IPS-15b (cell line): ENCODE data around the gene TIMM50.

Experiments
- H3K27me3 ChIP-seq: one replicate; pipeline ENCODE4 v1.6.1; 2013; ENCODE audit warnings: low read length; ENCODE audit not compliant: control insufficient read depth, insufficient read depth
- H3K36me3 ChIP-seq: one replicate; pipeline ENCODE4 v1.6.1; 2013; ENCODE audit warnings: low read length; ENCODE audit not compliant: control insufficient read depth, insufficient read depth
- H3K4me1 ChIP-seq: one replicate; pipeline ENCODE4 v1.6.1; 2013; ENCODE audit warnings: mild to moderate bottlenecking, low read length; ENCODE audit not compliant: control insufficient read depth, insufficient read depth
- H3K4me3 ChIP-seq: one replicate; pipeline ENCODE4 v1.5.1; 2013; ENCODE audit warnings: low read depth, low read length
- H3K9ac ChIP-seq: one replicate; pipeline ENCODE4 v1.6.1; 2013; ENCODE audit warnings: low read depth, mild to moderate bottlenecking, low read length
- H3K9me3 ChIP-seq: one replicate; pipeline ENCODE4 v1.6.1; 2013; ENCODE audit warnings: mild to moderate bottlenecking, low read length; ENCODE audit not compliant: control insufficient read depth, insufficient read depth

The TIMM50 gene

DNA sequence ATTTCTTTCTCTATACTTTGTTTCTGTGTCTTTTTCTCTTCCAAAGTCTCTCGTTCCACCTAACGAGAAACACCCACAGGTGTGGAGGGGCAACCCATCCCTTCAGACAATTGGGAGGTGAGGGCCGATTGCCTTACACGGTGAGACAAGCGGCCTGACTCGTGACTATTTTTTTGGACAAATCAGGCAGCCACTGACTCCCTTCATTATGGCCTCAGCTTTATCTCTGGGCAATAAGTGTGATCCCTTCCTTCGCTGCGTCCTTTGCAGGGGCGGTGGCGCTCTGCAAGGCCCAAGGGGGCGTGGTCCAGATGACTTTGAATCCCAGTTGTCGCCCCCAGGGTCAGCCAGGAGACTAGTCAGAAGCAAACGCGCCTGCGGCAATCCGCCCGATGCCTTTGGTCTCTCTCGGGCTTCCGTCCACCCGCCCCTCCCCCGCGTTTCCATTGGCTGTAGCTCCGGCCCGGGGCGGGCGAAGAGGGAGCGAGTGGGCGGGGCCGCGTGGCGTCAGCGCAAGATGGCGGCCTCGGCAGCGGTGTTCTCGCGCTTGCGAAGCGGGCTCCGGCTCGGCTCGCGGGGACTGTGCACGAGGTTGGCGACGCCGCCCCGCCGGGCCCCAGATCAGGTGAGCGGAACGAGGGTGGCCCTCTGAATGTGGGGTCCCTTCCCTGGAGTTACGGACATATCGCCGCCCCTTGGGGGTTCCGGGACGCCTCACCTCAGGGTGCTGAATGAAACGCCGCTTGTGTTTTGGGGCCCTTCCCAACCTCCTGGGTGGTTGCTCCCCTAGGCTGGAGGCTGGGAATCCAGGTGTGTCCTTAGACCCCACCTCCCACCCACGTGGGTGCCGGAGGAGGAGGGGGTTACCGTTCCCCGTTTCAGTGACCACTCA is at the start of gene TIMM50:
Gene TIMM50, plus strand, starts transcription at position 502 of the 892 bp plus-strand sequence. Its CDS starts 16 bp downstream, at position 518.
- H3K9ac ChIP-seq = peak within 1 kb of the TSS; percentile 99
- H3K36me3 ChIP-seq = peaks cover 21% of the 10 kb centered on the region
- no peaks in the 10 kb centered on the region for H3K27me3 ChIP-seq
- peaks cover 2% of the 10 kb centered on the region for H3K4me1 ChIP-seq
- H3K9me3 ChIP-seq = no peaks in the 10 kb centered on the region
- peak within 1 kb of the TSS; percentile 98 for H3K4me3 ChIP-seq

DNA sequence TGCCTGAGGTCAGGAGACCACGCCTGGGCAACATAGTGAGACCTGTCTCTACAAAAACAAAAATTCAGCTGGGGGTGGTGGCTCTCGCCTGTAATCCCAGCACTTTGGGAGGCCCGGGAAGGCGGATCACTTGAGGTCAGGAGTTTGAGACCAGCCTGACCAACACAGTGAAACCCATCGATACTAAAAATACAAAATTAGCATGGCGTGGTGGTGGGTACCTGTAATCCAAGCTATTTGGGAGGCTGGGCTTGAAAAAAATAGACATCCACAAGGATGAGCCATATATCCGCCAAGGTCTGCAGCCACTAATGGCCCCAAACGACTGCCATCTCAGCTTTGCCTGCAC is 48.0 kb upstream of the TIMM50 start:
- H3K36me3 ChIP-seq = peaks cover 23% of the 10 kb centered on the region
- no peaks in the 10 kb centered on the region for H3K27me3 ChIP-seq
- no peak overlapping the region for H3K4me3 ChIP-seq
- H3K9me3 ChIP-seq = no peaks in the 10 kb centered on the region
- no peak overlapping the region for H3K9ac ChIP-seq
- H3K4me1 ChIP-seq = peaks cover 19% of the 10 kb centered on the region

DNA sequence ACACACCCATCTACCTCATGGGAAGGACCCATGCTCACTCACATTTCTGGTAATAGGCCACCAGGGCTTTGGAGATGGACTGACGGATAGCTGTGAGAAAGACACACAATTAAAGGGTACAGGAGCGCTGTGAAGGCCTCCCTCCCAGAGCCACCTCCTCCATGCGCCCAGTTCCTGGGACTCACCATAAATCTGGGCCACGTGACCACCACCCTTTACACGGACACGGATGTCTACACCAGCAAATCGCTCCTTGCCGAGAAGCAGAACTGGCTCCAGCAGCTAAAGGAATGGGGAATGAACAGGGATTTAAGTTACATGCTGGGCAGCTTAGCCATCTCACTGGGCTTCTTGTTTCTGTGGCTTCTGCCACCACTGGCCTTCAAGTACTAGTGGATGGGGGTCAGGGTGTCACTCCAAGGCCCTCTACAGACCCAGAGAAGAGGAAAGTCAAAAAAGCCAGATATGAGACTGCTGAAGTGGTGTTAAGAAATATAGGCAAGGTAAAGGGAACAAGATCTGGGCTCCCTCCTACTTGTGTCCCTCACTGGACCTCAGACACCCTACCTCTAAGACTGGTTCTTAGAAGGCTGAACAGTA is 47.1 kb upstream of the TIMM50 start:
- Histone ChIP-seq H3K36me3 (peaks cover 23% of the 10 kb centered on the region), H3K27me3 (no peaks in the 10 kb centered on the region), H3K4me3 (peak overlapping the region; percentile 99), H3K4me1 (peaks cover 15% of the 10 kb centered on the region), H3K9me3 (no peaks in the 10 kb centered on the region), H3K9ac (no peak overlapping the region)

DNA sequence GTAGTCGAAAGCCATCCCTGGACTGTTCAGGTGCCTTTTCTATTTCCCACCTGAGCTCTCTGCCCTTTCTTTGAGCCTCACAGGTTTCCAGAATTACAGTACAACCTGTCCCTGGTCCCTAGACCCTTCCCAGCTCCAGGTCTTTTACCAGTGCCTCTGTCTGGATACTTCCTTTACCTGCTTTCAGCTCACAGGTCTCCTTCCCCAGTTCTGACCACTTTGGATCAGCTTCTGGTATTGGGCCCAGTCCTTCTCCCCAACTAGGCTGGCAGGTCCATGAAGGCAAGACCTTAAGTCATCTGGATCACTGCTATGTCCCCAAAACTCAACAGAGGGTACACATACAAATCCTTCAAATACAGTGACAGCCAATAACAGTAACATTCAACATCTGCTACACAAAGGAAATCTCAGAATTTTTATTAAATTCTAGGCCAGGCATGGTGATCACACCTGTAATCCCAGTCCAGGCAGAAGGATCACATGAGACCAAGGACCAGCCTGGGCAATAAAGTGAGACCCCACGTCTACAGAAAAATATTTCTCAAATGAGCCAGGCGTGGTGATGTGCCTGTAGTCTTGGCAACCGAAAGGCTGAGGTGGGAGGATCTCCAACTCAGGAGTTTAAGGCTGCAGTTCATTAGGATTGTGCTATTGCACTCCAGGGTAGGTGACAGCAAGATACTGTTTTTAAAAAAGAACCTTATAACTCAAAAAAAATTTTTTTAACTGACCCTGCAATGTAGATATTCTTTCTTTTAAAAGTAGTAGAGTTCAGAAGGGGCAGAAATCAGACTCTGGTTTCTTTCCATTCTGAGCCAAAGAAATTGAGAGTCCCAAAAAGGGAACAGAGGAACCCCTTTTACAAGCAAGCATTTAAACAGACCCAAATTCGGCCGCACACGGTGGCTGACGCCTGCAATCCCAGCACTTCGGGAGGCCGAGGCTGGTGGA is 46.2 kb upstream of the TIMM50 start:
- peaks cover 23% of the 10 kb centered on the region for H3K36me3 ChIP-seq
- H3K9ac ChIP-seq = no peak overlapping the region
- no peaks in the 10 kb centered on the region for H3K27me3 ChIP-seq
- H3K4me3 ChIP-seq = peak overlapping the region; percentile 99
- no peaks in the 10 kb centered on the region for H3K9me3 ChIP-seq
- peaks cover 11% of the 10 kb centered on the region for H3K4me1 ChIP-seq

DNA sequence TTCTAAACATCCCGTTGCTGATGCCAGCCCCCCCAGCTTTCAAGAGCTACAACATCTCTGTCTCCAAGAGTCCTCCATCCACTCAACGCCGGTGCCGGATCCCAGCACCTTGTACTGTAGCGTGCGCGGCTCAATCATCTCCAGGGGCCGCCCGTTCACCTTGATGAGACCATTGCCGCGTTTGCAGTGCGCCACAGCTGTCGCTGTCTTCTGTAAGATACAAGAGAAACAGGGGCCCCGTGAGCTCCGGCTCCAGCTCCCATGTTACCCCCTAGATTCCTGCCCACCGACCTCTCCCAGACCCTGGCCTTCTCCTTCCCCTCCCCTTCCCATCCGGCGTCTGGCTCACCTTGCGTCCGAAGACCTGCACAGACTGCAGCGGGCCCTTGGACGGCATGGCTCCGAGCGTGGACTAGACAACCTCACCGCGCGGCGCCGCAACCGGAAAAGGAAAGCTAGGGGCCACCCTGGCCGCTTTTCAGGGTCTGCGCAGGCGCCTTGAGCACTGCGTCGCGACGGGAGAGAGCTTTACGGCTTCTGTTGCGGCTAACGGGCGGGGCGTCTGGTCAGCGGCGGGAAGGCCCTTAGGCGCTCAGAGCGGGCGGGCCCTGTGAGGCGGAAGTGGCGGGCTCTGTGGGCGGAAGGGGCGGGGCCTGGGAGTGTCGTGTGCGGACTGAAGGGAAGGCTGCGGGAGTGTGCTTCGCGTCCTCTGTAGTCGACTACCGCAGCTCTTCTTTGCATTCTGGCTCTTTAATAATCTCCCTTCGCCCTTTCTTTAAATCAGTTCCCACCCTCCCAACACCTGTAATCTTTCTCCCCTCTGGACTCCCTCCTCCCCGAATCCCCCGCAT is 44.9 kb upstream of the TIMM50 start, which contains the start of gene RPS16:
Gene RPS16, minus strand, starts transcription at position 451 of the 851 bp plus-strand sequence. Its CDS starts 54 bp downstream, at position 397.
- Histone ChIP-seq H3K36me3 (peaks cover 23% of the 10 kb centered on the region), H3K4me3 (peak within 1 kb of the TSS; percentile 99), H3K4me1 (peaks cover 10% of the 10 kb centered on the region), H3K27me3 (no peaks in the 10 kb centered on the region), H3K9me3 (no peaks in the 10 kb centered on the region), H3K9ac (peak within 1 kb of the TSS; percentile 99)

DNA sequence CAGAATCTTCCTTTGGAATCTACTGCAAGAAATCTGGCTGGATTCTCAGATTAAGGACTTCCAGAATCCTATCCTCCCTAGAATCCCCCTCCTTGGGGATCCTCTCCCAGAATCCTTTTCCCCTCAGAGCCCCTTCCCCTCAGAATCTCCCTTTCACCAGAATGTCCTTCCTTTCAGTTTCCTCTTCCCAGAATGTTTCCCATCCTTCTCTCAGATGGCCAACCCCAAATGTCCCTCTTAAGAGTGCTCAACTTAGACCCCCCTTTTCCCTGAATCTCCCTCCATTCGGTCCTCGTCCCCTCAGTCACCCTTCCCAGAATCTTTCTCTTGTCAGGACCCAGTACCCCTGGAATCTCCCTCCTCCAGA is 44.3 kb upstream of the TIMM50 start:
- peak overlapping the region; percentile 99 for H3K4me3 ChIP-seq
- no peaks in the 10 kb centered on the region for H3K27me3 ChIP-seq
- no peaks in the 10 kb centered on the region for H3K9me3 ChIP-seq

DNA sequence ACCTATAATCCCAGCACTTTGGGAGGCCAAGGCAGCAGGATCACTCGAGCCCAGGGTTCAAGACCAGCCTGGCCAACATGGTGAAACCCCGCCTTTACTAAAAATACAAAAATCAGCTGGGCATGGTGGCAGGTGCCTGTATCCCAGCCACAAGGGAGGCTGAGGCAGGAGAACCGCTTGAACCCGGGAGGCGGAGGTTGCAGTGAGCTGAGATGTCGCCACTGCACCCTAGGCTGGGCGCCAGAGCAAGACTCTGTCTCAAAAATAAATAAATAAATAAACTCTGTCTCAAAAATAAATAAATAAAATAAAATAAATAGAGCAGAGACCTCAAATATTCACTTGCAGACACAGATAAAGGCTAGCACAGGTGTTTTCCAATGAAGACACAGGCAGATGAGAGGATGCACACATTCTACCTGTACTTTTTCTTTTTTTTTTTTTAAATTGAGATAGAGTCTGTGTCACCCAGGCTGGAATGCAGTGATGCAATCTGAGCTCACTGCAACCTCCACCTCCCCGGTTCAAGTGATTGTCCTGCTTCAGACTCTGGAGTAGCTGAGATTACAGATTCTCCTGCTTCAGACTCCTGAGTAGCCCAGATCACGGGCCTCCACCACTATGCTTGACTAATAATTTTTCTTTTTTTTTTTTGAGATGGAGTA is 42.2 kb upstream of the TIMM50 start:
- peaks cover 6% of the 10 kb centered on the region for H3K4me1 ChIP-seq

More for the DNA sequence above, 44.3 kb upstream of the TIMM50 start:
- Histone ChIP-seq H3K36me3 (peaks cover 23% of the 10 kb centered on the region), H3K9ac (peak overlapping the region; percentile 84), H3K4me1 (peaks cover 6% of the 10 kb centered on the region)

DNA sequence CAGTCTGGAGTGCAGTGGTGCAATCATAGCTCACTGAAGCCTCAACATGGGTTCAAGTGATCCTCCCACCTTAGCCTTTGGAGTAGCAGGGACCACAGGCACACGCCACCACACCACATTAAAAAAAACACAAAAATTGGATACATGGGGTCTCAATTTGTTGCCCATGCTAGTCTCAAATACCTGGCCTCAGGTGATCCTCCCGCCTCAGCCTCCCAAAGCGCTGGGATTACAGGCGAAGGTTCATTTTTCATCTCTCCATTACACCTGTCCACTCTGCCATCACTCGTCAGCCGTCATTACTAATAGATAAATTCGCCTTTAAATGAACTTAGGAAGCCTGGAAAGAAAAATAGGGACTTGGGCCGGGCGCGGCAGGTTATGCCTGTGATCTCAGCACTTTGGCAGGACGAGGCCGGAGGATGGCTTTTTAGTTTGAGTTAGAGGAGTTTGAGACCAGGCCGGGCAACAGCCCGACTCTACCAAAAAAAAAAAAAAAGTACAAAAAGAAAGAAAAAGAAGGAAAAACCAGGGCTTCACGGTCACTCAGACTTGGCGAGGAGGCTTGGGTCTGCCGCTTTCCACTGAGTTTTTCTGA is 35.9 kb upstream of the TIMM50 start:
- H3K27me3 ChIP-seq = no peaks in the 10 kb centered on the region
- peak overlapping the region; percentile 88 for H3K4me3 ChIP-seq
- no peaks in the 10 kb centered on the region for H3K9me3 ChIP-seq
- peak overlapping the region; percentile 87 for H3K9ac ChIP-seq
- H3K36me3 ChIP-seq = peaks cover 8% of the 10 kb centered on the region
- no peaks in the 10 kb centered on the region for H3K4me1 ChIP-seq

More for the DNA sequence above, 42.2 kb upstream of the TIMM50 start:
- H3K4me3 ChIP-seq = no peak overlapping the region
- H3K27me3 ChIP-seq = no peaks in the 10 kb centered on the region
- H3K9me3 ChIP-seq = no peaks in the 10 kb centered on the region
- H3K36me3 ChIP-seq = peaks cover 14% of the 10 kb centered on the region
- no peak overlapping the region for H3K9ac ChIP-seq

DNA sequence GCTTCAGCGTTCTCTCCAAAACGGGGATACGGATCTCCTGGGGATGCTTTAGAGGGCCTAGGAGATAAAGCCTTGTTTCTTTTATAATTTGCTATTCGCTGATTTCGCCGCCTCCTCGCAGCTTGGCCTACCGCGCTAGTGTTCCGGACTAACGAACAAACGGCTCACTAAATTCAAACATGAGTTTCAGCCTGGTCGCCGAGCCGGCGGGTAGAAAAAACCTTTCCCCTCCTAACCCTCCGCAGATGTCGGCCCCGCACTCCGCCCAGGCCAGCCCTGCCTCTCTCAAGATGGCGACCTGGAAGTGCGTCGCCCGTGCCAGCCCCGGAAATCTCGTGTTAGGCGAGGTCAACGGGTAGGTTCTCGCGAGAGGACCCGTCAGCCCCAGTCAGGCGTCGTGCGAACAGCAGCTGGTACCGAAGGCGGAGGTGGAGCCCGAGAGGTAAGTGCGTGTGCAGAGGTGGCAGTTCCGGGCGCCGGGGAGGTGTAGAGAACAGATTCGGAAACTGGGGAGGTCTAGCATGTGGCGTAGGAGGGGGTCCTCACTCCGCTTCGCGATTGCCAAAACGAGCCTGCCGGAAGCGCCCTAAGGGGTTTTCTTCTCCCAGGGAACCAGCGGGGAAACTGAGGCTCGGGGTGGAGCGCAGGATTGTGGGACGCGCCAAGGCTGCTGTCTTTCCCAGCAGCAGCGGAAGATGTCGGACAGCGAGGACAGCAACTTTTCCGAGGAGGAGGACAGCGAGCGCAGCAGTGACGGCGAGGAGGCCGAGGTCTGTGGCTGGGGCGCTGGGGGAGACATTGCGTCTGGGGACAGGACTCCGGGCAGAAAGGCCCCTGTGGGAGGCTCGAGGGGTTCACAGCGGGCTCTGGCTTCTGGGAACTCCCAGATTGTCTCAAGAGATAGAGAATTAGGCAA is 35.2 kb upstream of the TIMM50 start, which contains the start of gene SUPT5H:
Gene SUPT5H, plus strand, starts transcription at position 387 of the 916 bp plus-strand sequence. Its CDS starts 309 bp downstream, at position 696.
- H3K27me3 ChIP-seq = no peaks in the 10 kb centered on the region
- peaks cover 8% of the 10 kb centered on the region for H3K36me3 ChIP-seq
- no peaks in the 10 kb centered on the region for H3K9me3 ChIP-seq
- H3K4me1 ChIP-seq = no peaks in the 10 kb centered on the region
- H3K4me3 ChIP-seq = peak within 1 kb of the TSS; percentile 88
- H3K9ac ChIP-seq = peak within 1 kb of the TSS; percentile 98
